GM12874 (cell line): ENCODE measurements around the gene UBD.

Experiments
- CTCF ChIP-seq: IDR thresholded peaks from 2 replicates; pipeline ENCODE4 v1.5.1; 2011; ENCODE audit warnings: low read depth, mild to moderate bottlenecking, control low read depth, low read length, moderate library complexity; ENCODE audit not compliant: insufficient read depth

UBD gene

GRCh38 chr6:29596381-29596900, 36.9 kb upstream of the UBD start:
- TF ChIP-seq CTCF = no peak

GRCh38 chr6:29593199-29593855, 33.8 kb upstream of the UBD start:
- TF ChIP-seq CTCF = no peak

GRCh38 chr6:29591677-29592076, 32.1 kb upstream of the UBD start:
- no peak for TF ChIP-seq CTCF

GRCh38 chr6:29590218-29590808, 30.8 kb upstream of the UBD start:
- TF ChIP-seq CTCF = no peak

- peak; percentile 88 for TF ChIP-seq CTCF
These were observed 30.0 kb upstream of the UBD start for GRCh38 chr6:29589423-29590048.

GRCh38 chr6:29584821-29585220, 25.3 kb upstream of the UBD start, which contains the start of gene OR2H2:
Gene OR2H2, plus strand, starts transcription at chr6:29585121. Its CDS starts 2,824 bp downstream, at chr6:29587945.
- TF ChIP-seq CTCF = no peak

GRCh38 chr6:29577544-29577943, 18.0 kb upstream of the UBD start:
- no peak for TF ChIP-seq CTCF
